Fibroblast of lung (primary cell): Measurements from ENCODE around the gene KCNQ1OT1.

Experiments
- CTCF ChIP-seq, 2 donors: IDR thresholded peaks in 1 of 2; conservative IDR thresholded peaks in 1 of 2; 1 replicate in 1 of 2; 2 replicates in 1 of 2; pipeline ENCODE4 v1.5.1; 2011 to 2012; ENCODE audit warnings: low read length in 2 of 2, control low read depth in 1 of 2, inconsistent platforms in 1 of 2, low read depth in 1 of 2, mild to moderate bottlenecking in 1 of 2
- EZH2 ChIP-seq: IDR thresholded peaks from 2 replicates; pipeline ENCODE4 v1.5.1; 2012; ENCODE audit warnings: low read length, control low read depth, mild to moderate bottlenecking; ENCODE audit errors: missing control alignments

GRCh38 chr11:2719831-2720590, 20.2 kb upstream of the KCNQ1OT1 start:
- TF ChIP-seq CTCF (conservative IDR thresholded peaks at IDR 0.05 in 1 of 2, IDR thresholded peaks at IDR 0.05 in 1 of 2; ENCODE audit: low read depth in 1 of 2, low read length in 2 of 2) (no peak), EZH2 (no peak)
